ENCODE data around the gene TMEM240.

DNA sequence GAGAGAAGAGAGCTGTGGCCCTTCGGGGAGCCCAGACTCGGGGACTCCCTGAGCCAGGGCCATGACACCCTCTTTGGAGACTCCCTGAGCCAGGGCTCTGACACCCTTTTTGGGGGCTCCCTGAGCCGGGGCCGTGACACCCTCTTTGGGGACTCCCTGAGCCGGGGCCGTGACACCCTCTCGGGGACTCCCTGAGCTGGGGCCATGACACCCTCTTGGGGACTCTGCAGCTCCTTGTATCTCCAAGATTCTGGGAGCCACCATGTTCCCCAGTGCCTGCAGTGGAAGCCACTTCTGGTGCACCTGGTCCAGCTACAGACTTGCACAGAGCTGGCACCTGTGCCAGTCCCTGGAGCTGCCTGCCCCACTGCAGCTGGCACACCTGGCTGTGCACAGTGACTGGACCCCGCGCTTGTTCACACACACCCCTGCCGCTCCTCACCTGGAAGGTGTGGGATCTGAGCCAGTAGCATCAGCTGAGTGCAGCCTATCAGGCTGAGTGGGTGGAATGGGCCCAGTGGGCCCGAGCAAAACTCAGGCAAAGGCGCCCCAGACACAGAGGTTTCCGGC lies 38.0 kb upstream of the TMEM240 start:
- TF ChIP-seq, protein P1, sequence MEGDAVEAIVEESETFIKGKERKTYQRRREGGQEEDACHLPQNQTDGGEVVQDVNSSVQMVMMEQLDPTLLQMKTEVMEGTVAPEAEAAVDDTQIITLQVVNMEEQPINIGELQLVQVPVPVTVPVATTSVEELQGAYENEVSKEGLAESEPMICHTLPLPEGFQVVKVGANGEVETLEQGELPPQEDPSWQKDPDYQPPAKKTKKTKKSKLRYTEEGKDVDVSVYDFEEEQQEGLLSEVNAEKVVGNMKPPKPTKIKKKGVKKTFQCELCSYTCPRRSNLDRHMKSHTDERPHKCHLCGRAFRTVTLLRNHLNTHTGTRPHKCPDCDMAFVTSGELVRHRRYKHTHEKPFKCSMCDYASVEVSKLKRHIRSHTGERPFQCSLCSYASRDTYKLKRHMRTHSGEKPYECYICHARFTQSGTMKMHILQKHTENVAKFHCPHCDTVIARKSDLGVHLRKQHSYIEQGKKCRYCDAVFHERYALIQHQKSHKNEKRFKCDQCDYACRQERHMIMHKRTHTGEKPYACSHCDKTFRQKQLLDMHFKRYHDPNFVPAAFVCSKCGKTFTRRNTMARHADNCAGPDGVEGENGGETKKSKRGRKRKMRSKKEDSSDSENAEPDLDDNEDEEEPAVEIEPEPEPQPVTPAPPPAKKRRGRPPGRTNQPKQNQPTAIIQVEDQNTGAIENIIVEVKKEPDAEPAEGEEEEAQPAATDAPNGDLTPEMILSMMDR (IDR thresholded peaks at IDR 0.05): no peak
- TF ChIP-seq EZH2 (IDR thresholded peaks at IDR 0.05; ENCODE audit: borderline replicate concordance, insufficient read depth, low read depth, low read length, poor library complexity, severe bottlenecking): no peak
